DMS153 treated with DMSO at 0.1 percent for 48 hours (cell line): ENCODE data around the gene OR2V2.

Source experiments
- DNase-seq: peaks from one replicate; lab custom pipeline; 2025; ENCODE audit not compliant: unreplicated experiment; lab: John Stamatoyannopoulos, UW

The OR2V2 gene

DNA sequence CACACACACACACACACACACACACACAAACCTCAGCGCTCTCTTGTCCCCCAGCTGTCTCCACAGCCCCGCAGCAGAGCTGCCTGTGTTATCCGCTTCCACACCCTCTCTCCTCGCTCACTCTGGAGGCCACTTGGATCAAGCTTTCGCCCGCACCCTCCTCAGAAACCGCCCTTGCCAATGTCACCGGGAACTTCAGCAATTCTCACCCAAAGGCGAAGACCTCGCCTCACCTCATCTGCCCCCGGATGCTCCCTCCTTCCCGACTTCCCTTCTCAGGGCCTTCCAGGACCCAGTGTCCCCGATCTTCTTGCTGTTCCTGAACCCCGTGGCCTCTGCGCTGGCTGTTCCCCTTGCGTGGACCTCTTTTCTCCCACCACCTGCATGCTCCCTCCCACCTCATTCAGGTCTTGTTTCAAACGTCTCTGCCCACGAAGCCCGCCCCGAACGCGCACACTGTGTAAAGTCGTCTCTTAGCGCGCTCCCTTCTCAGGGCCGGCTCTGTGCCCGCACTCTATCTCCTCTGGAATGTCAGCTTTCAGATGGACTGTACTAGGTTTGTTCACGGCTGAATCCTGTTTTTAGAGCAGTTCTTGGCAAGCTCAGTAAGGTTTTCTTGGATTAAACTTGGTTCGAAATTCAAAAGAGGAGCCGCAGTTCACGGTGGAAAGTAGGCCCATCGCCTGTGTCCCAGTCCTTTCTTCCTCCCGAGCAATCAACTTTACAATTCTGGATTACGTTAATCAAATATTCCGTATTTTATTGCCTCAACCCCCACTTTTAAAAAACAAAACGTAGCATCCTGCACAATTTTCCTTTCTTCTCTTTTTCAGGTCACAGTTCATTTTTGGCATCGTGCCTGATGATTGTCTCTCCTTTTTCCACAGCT, 58.6 kb downstream of the OR2V2 start:
- no peak for DNase-seq

DNA sequence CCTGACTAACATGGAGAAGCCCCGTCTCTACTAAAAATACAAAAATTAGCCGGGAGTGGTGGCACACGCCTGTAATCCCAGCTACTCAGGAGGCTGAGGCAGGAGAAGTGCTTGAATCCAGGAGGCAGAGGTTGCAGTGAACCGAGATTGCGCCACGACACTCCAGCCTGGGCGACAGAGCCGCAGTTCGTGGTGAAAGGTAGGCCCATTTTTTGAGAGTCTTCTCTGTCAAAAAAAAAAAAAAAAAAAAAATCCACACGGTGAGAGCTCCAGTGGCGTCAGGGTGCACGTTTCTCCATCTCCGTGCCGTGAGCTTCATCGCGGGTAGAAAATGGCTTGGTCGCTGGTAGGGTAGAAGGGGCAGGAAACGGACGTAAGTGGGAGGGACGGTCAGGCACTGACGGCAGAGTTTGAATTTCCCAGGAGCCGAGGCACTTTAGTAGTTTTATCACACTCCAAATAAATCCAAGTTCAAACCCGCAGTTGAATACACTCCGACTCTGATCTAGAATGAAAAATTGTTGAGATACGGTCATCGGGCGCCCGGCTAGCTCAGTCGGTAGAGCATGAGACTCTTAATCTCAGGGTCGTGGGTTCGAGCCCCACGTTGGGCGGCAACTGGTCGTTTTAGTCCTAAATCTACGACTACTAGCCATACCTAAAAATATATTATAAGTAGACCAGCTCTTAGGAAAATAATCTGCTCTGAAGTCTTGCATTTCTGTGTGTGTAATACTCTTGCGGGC, 60.0 kb downstream of the OR2V2 start:
- DNase-seq: no peak

DNA sequence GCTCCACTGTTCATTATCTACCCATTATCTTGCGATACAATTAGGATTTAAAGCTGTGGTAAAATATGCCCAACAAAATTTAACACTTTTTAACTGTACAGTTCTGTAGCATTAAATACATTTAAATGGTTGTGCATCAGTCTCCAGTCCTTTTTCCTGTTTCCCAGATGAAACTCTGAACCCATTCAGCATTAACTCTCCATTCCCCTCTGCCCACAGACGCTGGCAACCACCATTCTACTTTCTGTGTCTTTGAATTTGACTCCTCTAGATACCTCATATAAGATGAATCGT, 60.5 kb downstream of the OR2V2 start:
- no peak for DNase-seq
